Pancreas (tissue), 10 donors: Measurements from ENCODE around the gene CTDSPL. TPM values are rescaled to one million over a fixed set of nuclear protein-coding genes. Genes with fewer than 3 reads are reported as not detected.
"Not testable (repeated sequence)": the region's sequence is repeated elsewhere in the genome, so short reads cannot be mapped to it uniquely, and the experiment has no call there.

Experiments used
- ATAC-seq, 4 donors: fragments of 200-7000 bp; cut with Tn5 transposase; one replicate each; pipeline versions ENCODE4 v1.8.0 to v1.9.1; 2020; ENCODE audit warnings: mild to moderate bottlenecking in 4 of 4, moderate library complexity in 4 of 4
- DNase-seq, 6 donors: peaks; one replicate each; pipeline ENCODE4 v3.0.0-alpha.2; 2020
- FAIRE-seq: peaks from 2 replicates; lab custom pipeline; 2012; peaks lifted over from hg19 to GRCh38; lab: Jason Lieb, UNC
- H3K27ac ChIP-seq, 4 donors: fragments of 200-600 bp; sonication (generic); 1 replicate in 3 of 4; 2 replicates in 1 of 4; pipeline versions ENCODE4 v1.5.0 to v1.8.0; 2020
- H3K27me3 ChIP-seq, 4 donors: fragments of 200-600 bp; one replicate each; pipeline ENCODE4 v1.8.0; 2021
- H3K36me3 ChIP-seq, 3 donors: fragments of 200-600 bp; sonication (generic) in 1 of 3; one replicate each; pipeline versions ENCODE4 v1.5.0 to v1.8.0; 2020 to 2021
- H3K4me1 ChIP-seq, 3 donors: fragments of 200-600 bp; one replicate each; pipeline ENCODE4 v1.8.0; 2021
- H3K4me3 ChIP-seq, 4 donors: fragments of 200-600 bp; sonication (generic) in 2 of 4; one replicate each; pipeline versions ENCODE4 v1.5.0 to v1.8.0; 2020 to 2021
- H3K9me3 ChIP-seq, 4 donors: fragments of 200-600 bp; one replicate each; pipeline ENCODE4 v1.8.0; 2021
- WGBS, 2 donors: extraction: QIAGEN DNeasy Blood & Tissue Kit; methylation state at CpG; one replicate each; pipeline ENCODE4 v1.1.7; 2013; 5-methylcytosine and 5-hydroxymethylcytosine counted together
- intact Hi-C, 3 donors: fragments of 100-400 bp; cut with DNase I; formaldehyde crosslinking; loops; one replicate each; pipeline versions ENCODE4 v1.11.1 to v1.14.2; 2022
- polyA plus RNA-seq, 2 donors: library from polyadenylated mRNA; stranded (reverse); fragments of 200-250 nt; gene quantifications; one replicate each; pipeline ENCODE4 v1.2.3, GENCODE V29; 2013
- total RNA-seq, 6 donors: library from RNA; stranded (reverse); fragmentation: NEBNext Ultra II Directional in 4 of 6; extraction: Animal tissue kit (Norgen Biotek cat#: 25700) in 4 of 6; gene quantifications; one replicate each; pipeline versions ENCODE4 v1.2.1 to v1.2.4, GENCODE V29; 2021 to 2023
- TF ChIP-seq, protein P1 (sequence below), 4 donors: fragments of 200-600 bp; sonication (generic) in 3 of 4; IDR thresholded peaks; one replicate each; pipeline versions ENCODE4 v1.5.0 to v1.8.0; 2021; ENCODE audit warnings: antibody characterized with exemption in 4 of 4
- donor health status: healthy with polysubstance abuse.
- donor health status: DM: no; HTN: no; CAD: no; lungs with moderate emphysema.
- donor health status: DM: no; HTN: no; CAD: no.
- donor health status: control.
- donor health status: control.
- donor health status: Bipolar disorder and iron deficiency.
- donor health status: DM: yes; HTN: yes; CAD: no.
- donor health status: DM: no; HTN: no; CAD: no.
- donor health status: DM: no; HTN: no; CAD: no.
- donor health status: DM: yes; HTN: yes; CAD: no.

Gene CTDSPL
- total and polyA plus RNA-seq, 8 donors, result 8.4 to 34.8 (median 15.4) TPM

DNA sequence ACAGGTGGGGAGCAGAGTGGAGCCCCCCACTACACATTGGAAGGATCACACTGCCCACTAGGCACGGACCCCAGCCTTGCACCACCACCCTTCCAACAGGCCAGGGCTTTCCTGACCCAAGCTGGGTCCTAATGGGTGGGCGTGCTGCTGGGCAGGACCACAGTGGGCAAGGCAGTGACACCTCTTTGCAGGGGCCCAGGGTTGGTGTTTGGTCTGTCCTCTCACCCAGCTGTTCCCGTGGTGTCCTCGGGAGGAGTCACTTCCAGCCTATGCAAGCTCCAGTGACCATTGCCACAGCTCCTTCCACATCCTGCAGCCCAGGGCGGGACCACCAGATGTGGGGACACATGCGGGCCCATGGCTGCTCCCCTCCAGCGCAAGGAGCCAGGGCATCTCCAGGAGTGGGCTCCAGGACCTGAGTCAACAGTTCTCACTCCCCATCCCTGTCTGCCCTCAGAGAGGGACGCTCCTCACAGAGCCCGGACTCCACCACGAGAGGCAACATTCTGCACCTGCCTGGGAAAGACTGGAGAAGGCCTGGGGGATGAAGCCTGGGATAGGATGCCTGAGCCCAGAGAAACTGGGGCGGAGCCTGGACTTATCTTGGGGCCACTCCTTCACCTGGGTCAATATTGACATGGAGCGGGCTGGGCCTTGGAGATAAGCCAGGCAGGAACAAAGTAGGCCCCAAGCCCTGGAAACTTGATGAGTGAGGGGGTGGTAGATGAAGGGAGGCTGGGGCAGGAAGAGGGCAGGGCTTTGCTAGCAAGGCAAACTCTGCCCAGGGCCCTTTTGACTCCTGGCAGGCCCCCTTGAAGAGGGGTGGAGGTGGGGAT, 125.0 kb downstream of the CTDSPL start:
- Histone ChIP-seq H3K36me3 (peaks cover 0 to 3% (median 0%) of the 10 kb centered on the region in 3 donors), H3K27ac (peak overlapping the region; percentile 47 to 87 (median 68)), H3K4me1 (peaks cover 25 to 28% (median 26%) of the 10 kb centered on the region in 3 donors), H3K27me3 (no peaks in the 10 kb centered on the region), H3K4me3 (no peak overlapping the region), H3K9me3 (no peaks in the 10 kb centered on the region)
- intact Hi-C loops, result no loop called here
- WGBS, 2 donors, result 46 to 47% methylated on average over 12 of the region's 12 CpGs
- ATAC-seq (peak; percentile 88 to 92 (median 90)), DNase-seq (peak; percentile 84 to 95 (median 95)), FAIRE-seq (no peak)
- TF ChIP-seq, protein P1, sequence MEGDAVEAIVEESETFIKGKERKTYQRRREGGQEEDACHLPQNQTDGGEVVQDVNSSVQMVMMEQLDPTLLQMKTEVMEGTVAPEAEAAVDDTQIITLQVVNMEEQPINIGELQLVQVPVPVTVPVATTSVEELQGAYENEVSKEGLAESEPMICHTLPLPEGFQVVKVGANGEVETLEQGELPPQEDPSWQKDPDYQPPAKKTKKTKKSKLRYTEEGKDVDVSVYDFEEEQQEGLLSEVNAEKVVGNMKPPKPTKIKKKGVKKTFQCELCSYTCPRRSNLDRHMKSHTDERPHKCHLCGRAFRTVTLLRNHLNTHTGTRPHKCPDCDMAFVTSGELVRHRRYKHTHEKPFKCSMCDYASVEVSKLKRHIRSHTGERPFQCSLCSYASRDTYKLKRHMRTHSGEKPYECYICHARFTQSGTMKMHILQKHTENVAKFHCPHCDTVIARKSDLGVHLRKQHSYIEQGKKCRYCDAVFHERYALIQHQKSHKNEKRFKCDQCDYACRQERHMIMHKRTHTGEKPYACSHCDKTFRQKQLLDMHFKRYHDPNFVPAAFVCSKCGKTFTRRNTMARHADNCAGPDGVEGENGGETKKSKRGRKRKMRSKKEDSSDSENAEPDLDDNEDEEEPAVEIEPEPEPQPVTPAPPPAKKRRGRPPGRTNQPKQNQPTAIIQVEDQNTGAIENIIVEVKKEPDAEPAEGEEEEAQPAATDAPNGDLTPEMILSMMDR (IDR thresholded peaks at IDR 0.05), result no peak

DNA sequence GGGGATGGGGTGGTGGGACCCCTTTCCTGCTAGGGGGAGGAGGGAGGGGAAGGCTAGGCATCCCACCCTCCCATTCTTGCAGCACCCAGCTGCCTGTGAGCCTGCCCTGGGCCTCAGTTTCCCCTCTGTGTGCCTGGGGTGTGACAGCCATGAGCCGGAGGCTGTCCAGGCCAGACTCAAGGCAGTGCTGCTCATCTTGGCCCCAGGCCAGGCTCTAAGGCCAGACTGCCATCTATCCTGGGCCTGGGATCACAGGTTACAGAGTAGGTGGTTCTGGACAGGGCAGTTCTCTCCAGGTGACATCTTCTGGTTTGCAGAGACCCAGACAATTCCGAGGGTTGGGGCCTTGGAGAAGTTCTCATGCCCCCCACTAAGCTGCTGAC, 125.6 kb downstream of the CTDSPL start:
- peak overlapping the region; percentile 47 to 87 (median 68) for H3K27ac ChIP-seq
- H3K9me3 ChIP-seq, result no peaks in the 10 kb centered on the region
- intact Hi-C loops, result no loop called here
- no peaks in the 10 kb centered on the region for H3K27me3 ChIP-seq
- TF ChIP-seq, protein P1 (IDR thresholded peaks at IDR 0.05), result no peak
- no peaks in the 10 kb centered on the region for H3K36me3 ChIP-seq
- DNase-seq (peak; percentile 40 to 85 (median 66)), FAIRE-seq (no peak), ATAC-seq (peak; percentile 27 to 43 (median 38))
- peaks cover 25 to 28% (median 26%) of the 10 kb centered on the region in 3 donors for H3K4me1 ChIP-seq
- H3K4me3 ChIP-seq, result no peak overlapping the region
- WGBS, 2 donors, result 19 to 33% methylated on average over 2 of the region's 2 CpGs

DNA sequence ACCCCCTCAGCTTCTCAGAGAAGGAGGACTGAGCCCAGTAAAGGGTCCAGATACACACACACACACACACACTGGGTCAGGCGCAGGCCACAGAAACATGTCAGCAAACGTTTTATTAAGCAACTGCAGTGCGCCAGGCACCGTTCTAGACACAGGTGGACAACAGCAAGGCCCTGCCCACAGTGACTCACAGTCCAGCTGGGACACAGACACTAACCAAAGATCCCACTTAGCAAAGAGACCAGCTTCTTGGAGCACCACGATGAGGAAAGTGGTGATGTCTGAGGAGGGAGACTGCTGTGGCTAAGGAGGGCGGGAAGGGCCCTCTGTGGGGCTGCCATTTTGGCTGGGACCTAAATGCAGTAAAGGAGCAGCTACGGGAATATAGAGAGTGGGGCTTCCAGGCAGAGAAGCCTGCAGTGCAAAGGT, 126.1 kb downstream of the CTDSPL start:
- Histone ChIP-seq H3K4me3 (no peak overlapping the region), H3K36me3 (no peaks in the 10 kb centered on the region), H3K4me1 (peaks cover 25 to 32% (median 28%) of the 10 kb centered on the region in 3 donors), H3K27me3 (no peaks in the 10 kb centered on the region), H3K27ac (peak overlapping the region in 1 of 4 donors; percentile 87), H3K9me3 (no peaks in the 10 kb centered on the region)
- ATAC-seq, result no peak
- TF ChIP-seq, protein P1 (IDR thresholded peaks at IDR 0.05), result no peak
- WGBS, 2 donors, result 81 to 83% methylated on average over 7 of the region's 7 CpGs
- FAIRE-seq, result no peak
- intact Hi-C loops, result no loop called here
- DNase-seq, result peak in 3 of 6 donors; percentile 33 to 47 (median 38)

DNA sequence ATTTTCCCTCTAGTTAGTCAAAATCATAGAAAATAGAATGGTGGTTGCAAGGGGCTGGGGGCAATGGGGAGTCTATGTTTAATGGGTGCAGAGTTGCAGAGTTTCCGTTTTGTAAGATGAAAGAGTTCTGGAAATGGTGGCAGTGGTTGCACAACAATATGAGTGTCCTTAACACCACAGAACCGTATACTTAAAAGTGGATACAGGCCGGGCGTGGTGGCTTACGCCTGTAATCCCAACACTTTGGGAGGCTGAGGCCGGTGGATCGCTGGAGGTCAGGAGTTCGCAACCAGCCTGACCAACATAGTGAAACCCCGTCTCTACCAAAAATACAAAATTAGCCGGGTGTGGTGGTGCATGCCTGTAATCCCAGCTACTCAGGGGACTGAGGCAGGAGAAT, 126.7 kb downstream of the CTDSPL start:
- H3K27ac ChIP-seq, H3K9me3 ChIP-seq, FAIRE-seq, H3K4me3 ChIP-seq, H3K27me3 ChIP-seq, H3K36me3 ChIP-seq, ATAC-seq, intact Hi-C loops: not testable (repeated sequence)
- 92 to 94% methylated on average over 10 of the region's 10 CpGs for WGBS, 2 donors
- H3K4me1 ChIP-seq, result peaks cover 25 to 33% (median 32%) of the 10 kb centered on the region in 3 donors
- DNase-seq, result peak in 1 of 6 donors; percentile 9

DNA sequence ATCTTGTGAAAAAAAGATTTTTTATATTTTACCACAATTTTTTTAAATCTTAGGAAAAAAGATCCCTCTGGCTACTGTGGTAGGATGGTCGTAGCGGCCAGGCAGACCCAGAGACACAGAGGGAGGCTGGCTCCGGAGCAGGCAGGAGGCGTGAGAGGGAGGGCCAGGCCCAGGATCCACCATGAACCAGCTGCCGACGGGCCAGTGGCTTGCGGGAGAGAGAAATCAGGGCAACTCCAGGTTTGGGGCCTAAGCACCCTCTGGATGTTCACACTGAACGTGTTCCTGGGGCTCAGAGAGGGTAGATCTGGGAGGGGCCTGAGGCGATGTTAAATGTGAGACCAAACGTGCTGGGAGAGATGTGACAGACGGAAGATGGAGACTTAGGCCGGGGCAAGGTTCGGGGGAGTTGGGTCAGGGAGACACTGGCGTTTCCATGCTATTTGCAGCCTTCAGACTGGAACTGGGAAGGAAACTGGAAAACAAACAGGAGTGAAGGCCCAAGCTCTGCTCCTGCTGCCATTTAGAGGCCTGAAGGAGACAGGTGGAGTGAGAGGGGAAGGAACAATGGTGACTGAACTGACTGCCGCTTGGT, 127.3 kb downstream of the CTDSPL start:
- Histone ChIP-seq H3K36me3 (no peaks in the 10 kb centered on the region), H3K4me1 (peaks cover 25 to 33% (median 32%) of the 10 kb centered on the region in 3 donors), H3K4me3 (no peak overlapping the region), H3K27ac (no peak overlapping the region), H3K27me3 (no peaks in the 10 kb centered on the region), H3K9me3 (no peaks in the 10 kb centered on the region)
- TF ChIP-seq, protein P1 (IDR thresholded peaks at IDR 0.05), result no peak
- FAIRE-seq, result no peak
- peak in 2 of 6 donors; percentile 9 to 12 for DNase-seq
- intact Hi-C loops, result no loop called here
- 90 to 92% methylated on average over 15 of the region's 15 CpGs for WGBS, 2 donors
- ATAC-seq, result no peak
